GM19035 (cell line): ENCODE results near the gene UCN2.

Experiments
- ATAC-seq: cut with Tn5 transposase; IDR thresholded peaks from one replicate; pipeline ENCODE4 v1.9.1; 2021; ENCODE audit not compliant: unreplicated experiment

The UCN2 gene

GRCh38 chr3:48591886-48592518 is 28.4 kb upstream of the UCN2 start:
- ATAC-seq = no peak

- no peak for ATAC-seq
These were observed 27.9 kb upstream of the UCN2 start for GRCh38 chr3:48591436-48591835.

GRCh38 chr3:48588230-48588629 is 24.6 kb upstream of the UCN2 start:
- no peak for ATAC-seq

DNA sequence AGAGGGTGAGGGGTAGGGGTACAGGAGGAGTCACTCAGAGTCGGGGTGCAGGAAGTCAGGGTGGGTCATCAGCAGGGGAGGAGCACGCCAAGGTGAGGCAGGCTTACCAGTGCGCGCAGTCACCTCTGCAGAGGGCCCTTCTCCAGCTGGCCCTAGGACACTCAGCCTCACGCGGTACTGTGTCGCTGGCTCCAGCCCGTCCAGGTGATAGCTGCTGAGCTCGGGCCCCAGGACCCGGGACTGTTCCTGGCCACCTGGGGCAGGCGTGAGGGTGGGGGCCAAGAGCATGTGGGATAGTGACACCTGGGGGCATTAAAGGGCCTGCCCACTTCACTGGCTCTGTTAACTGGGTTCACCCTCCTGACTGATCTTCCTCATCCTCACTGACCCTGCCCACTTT is 24.1 kb upstream of the UCN2 start:
- ATAC-seq = no peak

DNA sequence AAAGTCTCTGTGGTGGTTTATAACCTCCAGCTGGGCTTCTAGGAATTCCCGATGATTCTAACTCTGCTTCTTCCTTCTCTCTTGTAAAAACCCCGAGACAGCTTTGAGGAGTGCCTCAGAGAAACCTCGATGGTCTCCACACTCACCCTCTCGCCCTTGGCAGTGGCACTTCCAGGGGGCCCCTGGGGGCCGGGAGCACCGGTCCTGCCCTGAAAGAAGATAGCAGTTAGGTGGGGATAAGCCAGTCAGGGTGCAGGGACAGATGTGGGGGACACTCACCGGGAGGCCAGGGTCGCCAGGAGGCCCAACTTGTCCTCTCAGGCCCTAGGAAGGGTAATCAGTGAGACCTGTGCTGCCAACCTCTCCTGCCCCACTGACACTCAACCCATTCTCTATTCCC is 21.8 kb upstream of the UCN2 start:
- no peak for ATAC-seq

GRCh38 chr3:48584836-48585235 is 21.3 kb upstream of the UCN2 start:
- no peak for ATAC-seq

GRCh38 chr3:48581621-48582481 is 18.3 kb upstream of the UCN2 start:
- no peak for ATAC-seq

GRCh38 chr3:48576647-48577046 is 13.1 kb upstream of the UCN2 start:
- ATAC-seq = no peak

DNA sequence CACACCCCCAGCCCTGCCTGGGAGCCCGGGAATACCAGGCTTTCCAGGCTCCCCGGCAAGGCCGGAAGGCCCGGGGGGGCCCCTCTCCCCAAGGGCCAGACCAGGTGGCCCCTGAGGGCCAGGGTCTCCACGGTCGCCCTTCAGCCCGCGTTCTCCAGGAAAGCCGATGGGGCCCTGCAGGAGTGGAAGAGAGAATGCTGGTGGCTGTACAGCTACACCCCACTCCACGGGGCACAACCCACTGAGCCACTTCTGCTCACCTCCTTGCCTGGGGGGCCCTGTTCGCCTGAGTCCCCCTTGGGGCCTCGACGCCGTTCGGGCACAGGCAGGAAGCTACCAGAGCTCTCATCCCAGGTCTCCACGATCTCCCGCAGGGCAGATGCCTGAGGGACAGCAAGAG is 11.8 kb upstream of the UCN2 start:
- no peak for ATAC-seq

DNA sequence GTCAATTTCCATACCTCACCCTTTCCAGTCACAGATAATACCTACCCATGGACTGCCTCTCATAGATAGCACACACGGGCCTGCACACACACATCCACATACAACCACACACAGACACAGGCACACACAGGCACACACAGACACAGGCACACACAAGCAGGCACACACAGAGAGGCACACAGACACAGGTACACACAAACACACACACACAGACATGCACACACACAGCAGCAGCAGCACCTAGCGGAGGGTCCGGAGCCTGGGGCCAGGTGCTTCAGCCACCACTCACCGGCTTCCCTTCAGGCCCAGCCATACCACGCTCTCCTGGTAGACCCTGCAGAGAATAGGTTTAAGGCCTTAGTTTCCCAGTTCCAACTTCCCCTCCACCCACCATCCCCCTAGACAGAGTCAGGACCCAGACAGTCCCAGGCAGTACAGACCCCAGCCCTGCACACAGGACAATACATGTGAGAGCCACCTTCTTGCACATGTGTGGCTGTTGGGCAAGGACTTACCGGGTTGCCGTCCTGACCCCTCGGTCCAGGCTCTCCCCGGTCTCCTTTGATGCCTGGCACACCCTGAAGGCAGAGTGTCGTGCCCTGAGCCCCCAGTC is 10.5 kb upstream of the UCN2 start:
- ATAC-seq = no peak

DNA sequence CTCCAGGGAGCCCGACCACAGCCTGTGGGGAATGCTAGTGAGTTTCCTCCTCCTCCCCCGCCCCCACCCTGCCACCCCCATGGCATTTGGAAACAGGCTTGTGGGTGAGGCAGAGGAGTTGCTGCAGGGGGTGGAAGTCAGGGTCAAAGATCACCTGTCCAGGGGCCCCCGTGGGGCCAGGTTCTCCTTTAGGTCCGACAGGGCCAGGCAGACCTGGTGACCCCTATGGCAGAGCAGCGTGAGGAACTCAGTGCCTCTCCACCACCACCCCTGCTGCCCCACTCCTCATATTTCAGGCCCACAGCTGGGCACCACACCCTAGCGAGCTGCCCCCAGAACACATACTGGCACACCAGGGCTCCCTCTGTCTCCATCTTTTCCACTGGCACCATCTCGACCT is 8.9 kb upstream of the UCN2 start:
- no peak for ATAC-seq

DNA sequence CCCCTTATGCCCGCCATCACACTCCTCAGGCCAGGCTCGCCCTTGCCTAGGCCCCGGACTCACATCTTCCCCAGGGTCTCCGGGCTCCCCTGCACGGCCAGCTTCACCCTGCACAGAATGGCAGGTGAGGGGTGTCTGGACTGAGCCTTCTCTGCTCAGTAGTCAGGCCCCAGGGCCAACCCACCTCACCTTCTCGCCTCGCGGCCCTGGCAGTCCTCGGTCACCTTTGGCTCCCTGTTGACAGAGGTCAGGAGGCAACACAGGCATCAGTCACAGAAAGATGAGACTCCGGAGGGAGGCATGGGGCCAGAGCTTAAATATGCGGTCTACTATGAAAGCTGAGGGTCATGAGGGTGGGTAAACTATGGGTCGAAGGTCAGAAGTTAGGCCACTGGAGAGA is 8.4 kb upstream of the UCN2 start:
- no peak for ATAC-seq

GRCh38 chr3:48569808-48570450 is 6.3 kb upstream of the UCN2 start:
- ATAC-seq = no peak

- ATAC-seq = no peak
These were observed 5.8 kb upstream of the UCN2 start for GRCh38 chr3:48569400-48569799.

DNA sequence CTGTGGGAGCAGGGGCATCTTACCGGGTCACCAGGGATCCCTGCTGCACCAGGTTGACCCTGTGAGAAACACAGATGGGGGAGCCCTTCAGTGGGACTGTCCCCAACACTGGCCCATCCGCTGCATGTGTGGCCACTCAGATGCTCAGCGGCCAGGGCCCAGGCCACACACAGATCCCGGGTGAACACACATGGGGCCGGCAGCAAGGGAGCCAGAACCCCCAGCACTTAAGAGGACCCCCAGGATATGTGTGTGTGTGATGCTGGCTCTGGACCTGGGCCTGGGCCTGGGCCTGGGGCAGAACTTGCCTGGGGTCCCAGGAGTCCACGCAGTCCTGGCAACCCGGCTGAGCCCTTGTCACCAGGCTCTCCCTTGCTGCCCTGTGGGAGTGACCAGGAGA is 4.9 kb upstream of the UCN2 start:
- ATAC-seq = no peak

GRCh38 chr3:48567500-48567899 is 3.9 kb upstream of the UCN2 start:
- no peak for ATAC-seq

DNA sequence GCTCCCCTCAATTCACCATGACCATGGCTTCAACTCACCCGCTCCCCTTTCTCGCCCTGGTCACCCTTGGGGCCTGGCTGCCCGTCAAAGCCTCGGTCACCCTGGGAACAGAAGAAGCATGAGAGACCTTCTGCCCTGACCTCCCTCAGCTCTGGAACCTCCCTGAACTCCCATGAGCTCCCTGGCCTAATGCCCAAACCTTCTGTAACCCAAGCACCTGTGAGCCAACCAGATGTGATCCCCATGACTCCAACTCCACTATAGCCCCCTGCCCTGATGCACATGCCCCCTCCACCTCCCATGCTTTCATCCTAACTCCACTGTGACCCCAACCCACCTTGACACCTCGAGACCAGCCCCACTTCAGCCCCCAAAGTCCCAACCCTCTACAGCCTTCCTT is 3.5 kb upstream of the UCN2 start:
- no peak for ATAC-seq

DNA sequence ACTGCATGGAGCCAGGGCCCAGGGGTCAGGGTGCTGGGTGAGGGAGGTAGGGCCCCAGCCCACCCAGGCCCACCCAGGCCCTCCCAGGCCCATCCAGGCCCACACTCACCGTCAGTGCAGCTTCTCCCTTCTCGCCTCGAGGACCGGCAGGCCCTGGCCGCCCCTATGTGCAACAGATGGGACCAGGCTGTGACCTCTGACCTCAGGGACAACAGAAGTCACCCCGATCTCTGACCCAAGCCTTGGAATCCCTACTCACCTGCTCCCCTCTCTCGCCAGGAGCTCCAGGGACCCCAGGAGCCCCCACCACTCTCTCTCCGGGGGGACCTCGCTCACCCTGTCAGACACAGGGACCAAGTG is 2.8 kb upstream of the UCN2 start:
- no peak for ATAC-seq

GRCh38 chr3:48565591-48566400 is 2.2 kb upstream of the UCN2 start:
- no peak for ATAC-seq

DNA sequence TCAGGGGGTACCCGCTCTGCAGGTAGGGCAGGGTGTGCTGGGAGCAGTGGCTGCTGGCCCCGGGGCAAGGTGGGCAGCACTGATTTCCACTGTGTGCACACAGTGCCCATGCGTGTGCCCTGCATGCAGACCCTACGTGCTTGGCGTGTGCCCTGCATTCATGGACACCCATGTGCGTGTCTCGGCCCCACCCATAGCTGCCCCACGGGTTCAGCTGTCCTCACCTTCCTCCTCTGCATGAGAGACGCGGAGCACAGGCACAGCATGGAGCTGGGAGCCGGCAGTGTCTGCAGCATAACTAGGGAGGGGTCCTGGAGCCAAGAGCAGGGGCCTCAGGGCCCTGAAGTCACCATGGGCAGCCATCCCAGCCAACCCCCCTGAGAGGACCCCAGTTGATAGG is 1.6 kb upstream of the UCN2 start:
- no peak for ATAC-seq

DNA sequence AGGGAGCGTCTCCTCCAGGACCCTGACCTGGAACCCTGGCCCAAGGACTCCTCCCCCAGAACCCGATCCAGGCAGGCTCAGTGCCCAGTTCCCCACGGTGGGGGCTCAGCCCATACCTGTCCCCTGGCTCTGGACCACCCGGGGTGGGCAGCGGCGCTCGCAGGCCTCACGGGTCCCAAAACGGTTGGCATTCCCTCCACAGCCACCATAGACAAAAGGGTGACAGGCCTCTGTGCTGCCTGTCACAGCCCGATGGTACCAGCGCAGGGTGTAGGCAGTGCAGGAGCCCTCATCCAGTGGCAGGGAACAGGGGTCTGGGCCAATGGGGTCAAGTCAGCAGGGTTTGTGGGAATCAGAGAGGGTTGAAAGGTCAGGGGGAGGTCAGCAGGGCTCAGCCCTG is 1.1 kb upstream of the UCN2 start:
- ATAC-seq = no peak
